Stomach (tissue), 4 donors: ENCODE results near the gene LBX2.

Experiments used
- CTCF ChIP-seq, 7 experiments: fragments of 450-650 bp in 4 of 7; fragments of 200-600 bp in 3 of 7; sonication (generic) in 3 of 7; IDR thresholded peaks; one replicate each; pipeline ENCODE4 v1.5.1; 2016 to 2019; ENCODE audit warnings: antibody characterized with exemption in 7 of 7, control low read depth in 2 of 7, mild to moderate bottlenecking in 1 of 7
- EP300 ChIP-seq: sonication (generic); formaldehyde crosslinking; IDR thresholded peaks from one replicate; pipeline ENCODE4 v1.6.1; 2017; ENCODE audit warnings: antibody characterized with exemption
- POLR2A ChIP-seq, 4 donors: fragments of 450-650 bp; IDR thresholded peaks; one replicate each; pipeline ENCODE4 v1.6.1; 2016; ENCODE audit warnings: antibody characterized with exemption in 4 of 4, control low read depth in 2 of 4, mild to moderate bottlenecking in 1 of 4, moderate library complexity in 1 of 4
- POLR2AphosphoS5 ChIP-seq, 3 donors: sonication (generic); formaldehyde crosslinking; IDR thresholded peaks; one replicate each; pipeline ENCODE4 v1.6.1; 2016; ENCODE audit warnings: antibody characterized with exemption in 3 of 3

GRCh38 chr2:74515981-74516633 lies 16.7 kb upstream of the LBX2 start:
- TF ChIP-seq CTCF (IDR thresholded peaks at IDR 0.05) (no peak), POLR2AphosphoS5 (IDR thresholded peaks at IDR 0.05) (no peak), EP300 (no peak), POLR2A (IDR thresholded peaks at IDR 0.05) (no peak)
